HG02852 (cell line): ENCODE data around the gene SLC22A31.
"Not testable (repeated sequence)": the region's sequence is repeated elsewhere in the genome, so short reads cannot be mapped to it uniquely, and the experiment has no call there.

ENCODE experiments used
- ATAC-seq: cut with Tn5 transposase; IDR thresholded peaks from one replicate; pipeline ENCODE4 v1.9.1; 2021; ENCODE audit warnings: mild to moderate bottlenecking, moderate library complexity; ENCODE audit not compliant: unreplicated experiment

Gene SLC22A31

GRCh38 chr16:89167425-89167941 lies 32.9 kb downstream of the SLC22A31 start:
- no peak for ATAC-seq

- no peak for ATAC-seq
These were observed 33.5 kb downstream of the SLC22A31 start for GRCh38 chr16:89166696-89167424.

- ATAC-seq: not testable (repeated sequence)
These were observed 34.7 kb downstream of the SLC22A31 start for GRCh38 chr16:89165681-89165979.

- no peak for ATAC-seq
These were observed 35.3 kb downstream of the SLC22A31 start for GRCh38 chr16:89164847-89165680.

GRCh38 chr16:89164436-89164835 lies 35.9 kb downstream of the SLC22A31 start:
- no peak for ATAC-seq

- no peak for ATAC-seq
These were observed 37.0 kb downstream of the SLC22A31 start for GRCh38 chr16:89163297-89163696.

- ATAC-seq: no peak
These were observed 38.3 kb downstream of the SLC22A31 start for GRCh38 chr16:89161763-89162713.

- ATAC-seq: no peak
These were observed 39.2 kb downstream of the SLC22A31 start for GRCh38 chr16:89160977-89161701.

GRCh38 chr16:89159850-89160354 lies 40.4 kb downstream of the SLC22A31 start:
- ATAC-seq: no peak

GRCh38 chr16:89159066-89159849 lies 41.1 kb downstream of the SLC22A31 start:
- no peak for ATAC-seq

GRCh38 chr16:89157778-89158177 lies 42.6 kb downstream of the SLC22A31 start:
- ATAC-seq: no peak

GRCh38 chr16:89156740-89157645 lies 43.3 kb downstream of the SLC22A31 start:
- ATAC-seq: no peak

- ATAC-seq: no peak
These were observed 44.2 kb downstream of the SLC22A31 start for GRCh38 chr16:89155851-89156739.

GRCh38 chr16:89155184-89155679 lies 45.1 kb downstream of the SLC22A31 start:
- no peak for ATAC-seq

GRCh38 chr16:89154390-89155183 lies 45.8 kb downstream of the SLC22A31 start:
- no peak for ATAC-seq

- ATAC-seq: no peak
These were observed 46.5 kb downstream of the SLC22A31 start for GRCh38 chr16:89153848-89154271.
